Uterus (tissue), 2 donors: ENCODE results near the gene BRI3BP.

Experiments used
- POLR2A ChIP-seq, 2 donors: fragments of 450-650 bp; IDR thresholded peaks; one replicate each; pipeline ENCODE4 v1.6.1; 2016; ENCODE audit warnings: antibody characterized with exemption in 2 of 2, mild to moderate bottlenecking in 1 of 2, moderate library complexity in 1 of 2
- TF ChIP-seq, protein P1 (sequence below), 4 experiments: fragments of 200-600 bp in 2 of 4; fragments of 450-650 bp in 2 of 4; sonication (generic) in 2 of 4; IDR thresholded peaks; one replicate each; pipeline ENCODE4 v1.5.1; 2016 to 2019; ENCODE audit warnings: antibody characterized with exemption in 4 of 4, mild to moderate bottlenecking in 2 of 4, moderate library complexity in 1 of 4

GRCh38 chr12:124980098-124980892 is 13.2 kb upstream of the BRI3BP start:
- TF ChIP-seq POLR2A (IDR thresholded peaks at IDR 0.05): no peak
- TF ChIP-seq, protein P1, sequence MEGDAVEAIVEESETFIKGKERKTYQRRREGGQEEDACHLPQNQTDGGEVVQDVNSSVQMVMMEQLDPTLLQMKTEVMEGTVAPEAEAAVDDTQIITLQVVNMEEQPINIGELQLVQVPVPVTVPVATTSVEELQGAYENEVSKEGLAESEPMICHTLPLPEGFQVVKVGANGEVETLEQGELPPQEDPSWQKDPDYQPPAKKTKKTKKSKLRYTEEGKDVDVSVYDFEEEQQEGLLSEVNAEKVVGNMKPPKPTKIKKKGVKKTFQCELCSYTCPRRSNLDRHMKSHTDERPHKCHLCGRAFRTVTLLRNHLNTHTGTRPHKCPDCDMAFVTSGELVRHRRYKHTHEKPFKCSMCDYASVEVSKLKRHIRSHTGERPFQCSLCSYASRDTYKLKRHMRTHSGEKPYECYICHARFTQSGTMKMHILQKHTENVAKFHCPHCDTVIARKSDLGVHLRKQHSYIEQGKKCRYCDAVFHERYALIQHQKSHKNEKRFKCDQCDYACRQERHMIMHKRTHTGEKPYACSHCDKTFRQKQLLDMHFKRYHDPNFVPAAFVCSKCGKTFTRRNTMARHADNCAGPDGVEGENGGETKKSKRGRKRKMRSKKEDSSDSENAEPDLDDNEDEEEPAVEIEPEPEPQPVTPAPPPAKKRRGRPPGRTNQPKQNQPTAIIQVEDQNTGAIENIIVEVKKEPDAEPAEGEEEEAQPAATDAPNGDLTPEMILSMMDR (IDR thresholded peaks at IDR 0.05): no peak
